NCI-H2081 treated with DMSO at 0.1 percent for 48 hours (cell line): ENCODE results near the gene C11orf21.
"Not testable (repeated sequence)": the region's sequence is repeated elsewhere in the genome, so short reads cannot be mapped to it uniquely, and the experiment has no call there.

Experiments used
- DNase-seq: peaks from one replicate; lab custom pipeline; 2025; lab: John Stamatoyannopoulos, UW

The C11orf21 gene

GRCh38 chr11:2301631-2302305 lies at the start of gene C11orf21, which contains the start of gene TSPAN32:
C11orf21 (minus strand) TSS chr11:2301918; CDS start chr11:2301808, 110 bp downstream.
TSPAN32 (plus strand) TSS chr11:2302013; CDS start chr11:2302150, 137 bp downstream.
- DNase-seq, result no peak

DNA sequence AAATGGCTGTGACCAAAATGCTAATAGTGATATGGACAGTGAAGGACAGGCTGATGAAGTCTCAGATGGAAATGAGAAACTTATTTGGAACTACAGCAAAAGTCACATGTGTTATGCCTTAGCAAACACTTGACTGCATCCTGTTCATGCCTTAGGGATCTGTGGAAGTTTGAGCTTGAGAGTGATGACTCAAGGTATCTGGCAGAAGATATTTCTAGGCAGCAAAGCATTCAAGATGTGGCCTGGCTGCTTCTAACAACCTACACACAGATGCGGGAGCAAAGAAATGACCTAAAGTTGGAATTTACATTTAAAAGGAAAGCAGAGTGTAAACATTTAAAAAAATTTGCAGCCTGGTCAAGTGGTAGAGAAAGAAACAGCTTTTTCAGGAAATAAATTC lies 47.3 kb upstream of the C11orf21 start:
- DNase-seq, result no peak

DNA sequence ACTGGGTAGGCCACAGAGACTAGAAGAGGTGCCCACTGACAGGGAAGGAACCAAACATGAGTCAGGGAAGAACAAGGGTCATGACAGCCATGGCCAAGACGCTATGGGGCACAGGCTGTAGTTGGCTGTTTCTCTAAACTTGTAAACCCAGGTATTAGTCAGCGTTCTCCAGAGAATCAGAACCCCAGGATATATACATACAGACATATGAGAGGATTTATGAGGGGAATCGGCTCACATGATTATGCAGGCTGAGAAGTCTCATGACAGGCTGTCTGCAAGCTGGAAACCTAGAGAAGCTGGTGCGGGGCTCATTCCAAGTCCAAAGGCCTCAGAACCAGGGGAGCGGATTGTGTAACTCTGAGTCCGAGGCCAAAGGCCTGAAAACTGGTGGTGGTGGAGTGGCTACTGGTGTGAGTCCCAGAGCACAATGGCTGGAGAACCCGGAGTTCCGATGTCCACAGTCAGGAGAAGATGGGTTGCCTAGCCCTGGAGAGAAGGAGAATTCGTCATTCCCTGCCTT lies 45.7 kb upstream of the C11orf21 start:
- no peak for DNase-seq

- DNase-seq, result no peak
These were observed 45.0 kb upstream of the C11orf21 start for GRCh38 chr11:2346586-2347307.

GRCh38 chr11:2346014-2346413 lies 44.3 kb upstream of the C11orf21 start:
- no peak for DNase-seq

GRCh38 chr11:2345050-2345449 lies 43.3 kb upstream of the C11orf21 start:
- DNase-seq, result no peak

DNA sequence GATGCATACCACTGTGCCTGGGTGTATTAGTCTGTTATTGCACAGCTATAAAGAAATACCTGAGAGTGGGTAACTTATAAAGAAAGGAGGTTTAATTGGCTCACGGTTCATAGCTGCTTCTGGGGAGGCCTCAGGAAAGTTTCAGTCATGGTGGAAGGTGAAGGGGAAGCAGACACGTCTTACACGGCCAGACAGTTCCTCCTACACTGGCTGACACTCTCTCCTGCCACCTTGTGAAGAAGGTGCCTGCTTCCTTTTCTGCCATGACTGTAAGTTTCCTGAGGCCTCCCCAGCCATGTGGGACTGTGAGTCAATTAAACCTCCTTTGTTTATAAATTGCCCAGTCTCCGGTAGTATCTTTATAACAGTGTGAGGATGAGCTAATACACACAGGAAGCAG lies 41.8 kb upstream of the C11orf21 start:
- DNase-seq, result no peak

DNA sequence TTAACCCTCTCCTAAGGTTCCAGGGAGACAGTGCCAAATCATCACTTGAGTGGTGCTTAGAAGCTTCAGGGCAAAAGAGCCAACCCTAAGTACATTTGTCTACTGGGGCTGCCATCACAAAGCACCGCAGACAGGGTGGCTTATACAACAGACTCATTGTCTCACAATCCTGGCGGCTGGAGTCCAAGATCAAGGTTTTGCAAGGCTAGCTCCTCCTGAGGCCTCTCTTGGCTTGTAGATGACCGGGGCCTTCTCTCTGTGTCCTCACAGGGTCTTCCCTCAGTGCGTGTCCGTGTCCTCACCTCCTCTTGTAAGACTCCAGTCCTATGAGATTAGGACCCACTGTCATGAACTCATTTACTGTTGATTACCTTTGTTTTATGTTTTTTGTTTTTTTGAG lies 41.3 kb upstream of the C11orf21 start:
- no peak for DNase-seq

DNA sequence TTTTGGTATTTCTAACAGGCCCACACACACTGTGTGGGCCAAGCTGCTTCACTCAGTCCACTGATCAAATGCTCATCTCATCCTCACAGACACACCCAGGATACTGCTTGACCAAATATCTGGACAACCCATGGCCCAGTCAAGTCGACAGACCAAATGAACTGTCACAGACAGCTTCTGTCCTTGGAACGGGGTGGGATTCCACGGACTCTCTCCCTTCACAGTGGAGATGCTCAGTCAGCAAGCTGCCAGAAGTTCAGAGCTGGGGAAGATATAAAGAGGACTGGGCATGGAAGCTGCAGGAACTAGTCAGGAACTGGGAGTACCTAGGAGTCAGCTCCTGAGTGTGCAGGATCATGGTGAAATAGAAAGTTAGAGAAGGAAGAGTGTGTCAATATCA lies 40.8 kb upstream of the C11orf21 start:
- no peak for DNase-seq

GRCh38 chr11:2338760-2339159 lies 37.0 kb upstream of the C11orf21 start:
- DNase-seq, result not testable (repeated sequence)

- not testable (repeated sequence) for DNase-seq
These were observed 33.6 kb upstream of the C11orf21 start for GRCh38 chr11:2335286-2335685.

DNA sequence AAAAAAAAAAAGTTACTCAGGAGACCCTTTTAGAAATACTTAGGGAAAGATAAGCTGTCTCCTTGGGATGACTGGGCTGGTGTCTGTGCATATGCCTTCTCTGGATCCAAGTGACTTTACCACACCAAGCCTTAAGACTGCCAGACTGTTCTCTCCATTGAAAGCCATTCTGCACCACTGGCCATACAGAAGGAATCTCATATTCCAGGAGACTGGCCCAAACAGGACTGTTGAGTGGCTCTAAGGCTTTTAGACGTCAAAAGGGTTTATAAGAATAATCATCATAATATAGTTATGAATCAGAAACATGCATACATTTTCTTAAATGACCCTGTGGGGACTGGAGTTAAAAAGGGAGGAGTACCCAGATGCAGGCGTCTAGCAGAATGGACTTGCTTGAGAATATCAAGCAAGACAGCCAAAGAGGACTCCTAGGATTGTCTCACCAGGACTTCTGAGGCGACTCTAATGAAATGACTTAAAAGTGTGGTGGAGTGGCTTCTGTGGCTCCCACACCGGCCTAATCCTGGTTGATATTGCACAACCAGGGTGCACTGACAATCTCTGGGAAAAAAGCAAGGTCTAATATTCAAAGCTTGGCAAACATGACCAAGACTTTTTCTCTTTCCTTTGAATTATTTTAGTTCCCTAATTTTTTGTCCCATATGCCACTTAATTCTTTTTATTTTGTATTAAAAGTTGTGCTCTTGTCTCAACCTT lies 31.9 kb upstream of the C11orf21 start:
- DNase-seq, result not testable (repeated sequence)

DNA sequence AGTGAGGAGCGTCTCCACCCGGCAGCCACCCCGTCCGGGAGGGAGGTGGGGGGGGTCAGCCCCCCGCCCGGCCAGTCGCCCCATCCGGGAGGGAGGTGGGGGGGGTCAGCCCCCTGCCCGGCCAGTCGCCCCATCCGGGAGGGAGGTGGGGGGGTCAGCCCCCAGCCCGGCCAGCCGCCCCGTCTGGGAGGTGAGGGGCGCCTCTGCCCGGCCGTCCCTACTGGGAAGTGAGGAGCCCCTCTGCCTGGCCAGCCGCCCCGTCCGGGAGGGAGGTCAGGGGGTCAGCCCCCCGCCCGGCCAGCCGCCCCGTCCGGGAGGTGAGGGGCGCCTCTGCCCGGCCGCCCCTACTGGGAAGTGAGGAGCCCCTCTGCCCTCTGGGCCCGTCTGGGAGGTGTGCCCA lies 30.9 kb upstream of the C11orf21 start:
- DNase-seq, result not testable (repeated sequence)

DNA sequence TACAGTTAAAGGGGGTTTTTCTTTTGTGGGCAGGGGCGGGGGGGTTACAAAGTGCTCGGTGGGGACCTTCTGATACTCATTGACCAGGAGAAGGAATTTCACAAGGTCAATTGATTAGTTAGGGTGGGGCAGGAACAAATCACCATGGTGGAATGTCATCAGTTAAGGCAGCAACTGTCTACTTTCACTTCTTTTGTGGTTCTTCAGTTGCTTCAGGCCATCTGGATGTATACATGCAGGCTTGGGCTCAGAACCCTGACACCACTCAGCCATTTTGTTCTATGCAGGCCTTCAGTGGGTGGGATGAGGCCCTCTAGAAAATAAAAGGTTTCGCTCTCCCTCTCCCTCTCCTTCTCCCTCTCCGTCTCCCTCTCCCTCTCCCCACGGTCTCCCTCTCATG lies 29.7 kb upstream of the C11orf21 start:
- no peak for DNase-seq

GRCh38 chr11:2330696-2331095 lies 29.0 kb upstream of the C11orf21 start:
- no peak for DNase-seq

- DNase-seq, result no peak
These were observed 27.8 kb upstream of the C11orf21 start for GRCh38 chr11:2329551-2329950.

DNA sequence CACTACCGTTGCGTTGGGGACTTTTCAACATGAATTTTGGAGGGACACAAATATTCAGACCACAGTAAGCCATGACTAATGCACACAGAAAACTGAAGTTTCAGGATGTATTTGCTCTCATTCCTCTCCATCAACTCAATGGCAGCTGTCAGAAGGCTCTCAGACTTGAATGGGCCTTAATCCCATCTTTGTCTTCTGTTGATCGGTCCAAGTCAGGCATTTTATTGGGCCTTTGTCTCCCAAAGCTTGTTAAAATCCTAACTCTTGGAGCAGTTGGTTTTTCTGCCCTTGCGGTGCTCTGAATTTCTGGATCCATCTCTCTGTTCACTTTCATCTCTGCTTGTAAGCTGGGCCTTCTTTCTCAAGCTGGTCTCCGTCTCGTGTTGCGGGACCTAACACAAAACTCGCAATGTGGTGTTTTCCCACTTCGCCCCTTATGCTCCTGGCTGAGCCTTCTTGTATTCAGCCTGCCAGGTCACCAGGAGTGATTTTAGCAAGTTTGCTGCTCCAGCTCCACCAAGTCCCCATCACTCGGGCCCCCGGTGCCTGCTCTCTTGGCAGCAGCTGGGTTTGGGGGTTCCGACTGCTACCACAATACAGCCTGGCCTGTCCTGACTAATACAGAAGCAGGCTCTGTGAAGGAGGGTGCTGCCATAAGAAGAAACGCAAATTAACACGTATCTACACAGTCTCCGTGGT lies 27.1 kb upstream of the C11orf21 start:
- no peak for DNase-seq

DNA sequence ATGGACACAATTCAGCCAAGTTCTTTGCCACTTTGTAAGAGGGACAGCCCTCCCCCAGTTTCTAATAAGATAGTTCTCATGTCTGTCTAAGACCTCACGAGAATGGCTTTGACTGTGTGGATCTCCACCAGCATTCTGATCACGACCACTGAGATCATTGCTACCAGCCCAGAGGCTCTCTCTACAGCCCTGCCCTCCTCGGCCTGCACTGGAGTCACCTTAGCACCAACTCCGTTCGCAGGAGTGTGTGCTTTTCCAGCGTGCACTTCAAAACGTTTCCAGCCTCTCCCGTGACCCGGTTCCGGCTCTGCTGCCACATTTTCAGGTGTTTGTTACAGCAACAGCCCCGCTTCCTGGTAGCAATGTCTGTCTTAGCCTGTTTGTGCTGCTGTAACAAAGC lies 26.3 kb upstream of the C11orf21 start:
- no peak for DNase-seq

DNA sequence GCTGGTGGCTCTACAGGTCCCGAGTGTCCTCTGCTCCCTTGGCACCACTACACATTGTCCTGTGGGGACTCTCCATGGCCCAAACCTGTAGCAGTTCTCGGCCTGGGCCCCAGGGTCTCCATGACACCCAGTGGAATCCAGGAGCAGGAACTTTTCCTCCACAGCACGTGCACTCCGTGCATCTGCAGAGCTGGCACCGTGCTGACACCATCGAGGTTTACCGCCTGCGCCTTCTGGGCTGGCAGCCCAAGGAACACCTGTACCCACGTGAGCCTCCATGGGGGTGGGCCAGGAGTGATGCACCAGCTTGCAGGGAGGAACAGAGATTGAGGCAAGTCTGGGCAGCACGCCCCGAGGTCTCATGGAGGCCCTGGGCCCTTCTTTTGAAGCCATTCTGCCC lies 25.3 kb upstream of the C11orf21 start:
- DNase-seq, result no peak

DNA sequence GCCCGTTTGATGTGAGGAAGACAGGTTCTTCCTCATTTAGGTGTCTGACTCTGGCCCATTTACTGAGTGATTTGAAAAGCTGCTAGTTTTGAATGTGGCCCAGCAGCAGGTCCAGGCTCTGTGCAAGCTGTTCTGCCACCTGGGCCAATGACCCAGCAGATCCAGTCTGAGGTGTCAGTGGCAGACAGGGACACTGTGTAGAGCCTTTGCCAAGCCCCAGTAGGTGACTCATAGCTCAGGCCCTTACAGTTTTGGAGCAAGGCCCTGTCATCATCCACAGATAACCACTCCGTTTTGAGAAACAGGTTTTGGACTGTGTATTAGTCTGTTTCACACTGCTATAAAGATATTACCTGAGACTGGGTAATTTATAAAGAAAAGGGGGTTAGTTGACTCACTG lies 24.0 kb upstream of the C11orf21 start:
- no peak for DNase-seq

DNA sequence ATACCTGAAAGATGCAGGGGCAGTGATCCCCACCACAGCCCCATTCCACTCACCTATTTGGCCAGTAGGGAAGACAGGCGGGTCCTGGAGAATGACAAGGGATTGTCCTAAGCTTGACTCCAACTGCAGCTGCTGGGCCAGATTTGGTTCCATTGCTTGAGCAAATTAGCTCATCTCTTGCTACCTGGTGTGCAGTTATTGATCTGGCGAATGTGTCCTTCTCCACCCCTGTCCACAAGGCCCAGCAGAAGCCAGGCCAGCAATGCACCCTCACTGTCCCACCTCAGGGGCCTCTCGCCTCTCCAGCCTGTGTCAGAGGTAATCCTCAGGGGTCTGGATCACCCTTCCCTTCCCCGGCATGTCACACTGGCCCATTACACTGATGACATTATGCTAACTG lies 23.4 kb upstream of the C11orf21 start:
- no peak for DNase-seq

- no peak for DNase-seq
These were observed 19.6 kb upstream of the C11orf21 start for GRCh38 chr11:2321311-2321683.
